ENCODE measurements around the gene TMPRSS2.

The TMPRSS2 gene

DNA sequence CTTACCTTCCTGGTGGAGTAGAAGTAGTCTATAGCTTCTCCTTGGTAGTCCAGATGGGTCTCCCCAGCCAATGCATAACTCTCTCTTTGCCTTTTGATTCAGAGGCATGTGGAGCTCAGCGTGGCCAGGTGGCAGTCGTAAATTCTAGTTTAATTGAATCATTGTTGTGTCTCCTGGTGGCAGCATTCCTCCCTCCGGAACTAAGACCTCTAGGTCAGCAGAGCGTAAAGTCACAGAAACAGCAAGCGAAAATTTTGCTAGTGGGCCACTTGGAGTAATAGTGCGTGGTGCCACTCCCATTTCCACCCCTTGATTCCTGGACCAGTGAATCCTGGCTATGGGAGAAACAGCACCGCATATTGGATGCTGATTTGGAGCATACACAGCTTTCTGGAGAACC lies 3.9 kb upstream of the TMPRSS2 start:
- Histone ChIP-seq H3K79me2 (ENCODE audit: low read length) (no peaks in the 10 kb centered on the region), H3K4me1 (ENCODE audit: low read length) (no peaks in the 10 kb centered on the region), H3F3A (ENCODE audit: insufficient read depth, low read length) (no peaks in the 10 kb centered on the region), H3K27ac (ENCODE audit: low read length) (no peak overlapping the region), H3K9me2 (replicated peaks; ENCODE audit: insufficient read depth, low read length) (no peaks in the 10 kb centered on the region), H3K27me3 (replicated peaks; ENCODE audit: insufficient read depth, low read length) (peaks cover 22% of the 10 kb centered on the region), H3K9me3 (replicated peaks; ENCODE audit: insufficient read depth, low read length) (no peaks in the 10 kb centered on the region), H3K4me3 (ENCODE audit: low read length) (no peak overlapping the region), H4K20me1 (ENCODE audit: insufficient read depth, low read length) (no peaks in the 10 kb centered on the region), H2AFZ (ENCODE audit: low read length) (no peak overlapping the region), H3K9ac (ENCODE audit: low read length) (no peak overlapping the region), H3K4me2 (ENCODE audit: low read depth, low read length) (no peak overlapping the region), H3K36me3 (replicated peaks; ENCODE audit: insufficient read depth, low read length) (no peaks in the 10 kb centered on the region)
- DNase-seq, result no peak
- TF ChIP-seq EZH2 (optimal IDR thresholded peaks at IDR 0.05; ENCODE audit: low read depth, low read length), result no peak
- no peak for TF ChIP-seq EZH2phosphoT487 (IDR thresholded peaks at IDR 0.05; ENCODE audit: low read length)
- TF ChIP-seq, protein P1, sequence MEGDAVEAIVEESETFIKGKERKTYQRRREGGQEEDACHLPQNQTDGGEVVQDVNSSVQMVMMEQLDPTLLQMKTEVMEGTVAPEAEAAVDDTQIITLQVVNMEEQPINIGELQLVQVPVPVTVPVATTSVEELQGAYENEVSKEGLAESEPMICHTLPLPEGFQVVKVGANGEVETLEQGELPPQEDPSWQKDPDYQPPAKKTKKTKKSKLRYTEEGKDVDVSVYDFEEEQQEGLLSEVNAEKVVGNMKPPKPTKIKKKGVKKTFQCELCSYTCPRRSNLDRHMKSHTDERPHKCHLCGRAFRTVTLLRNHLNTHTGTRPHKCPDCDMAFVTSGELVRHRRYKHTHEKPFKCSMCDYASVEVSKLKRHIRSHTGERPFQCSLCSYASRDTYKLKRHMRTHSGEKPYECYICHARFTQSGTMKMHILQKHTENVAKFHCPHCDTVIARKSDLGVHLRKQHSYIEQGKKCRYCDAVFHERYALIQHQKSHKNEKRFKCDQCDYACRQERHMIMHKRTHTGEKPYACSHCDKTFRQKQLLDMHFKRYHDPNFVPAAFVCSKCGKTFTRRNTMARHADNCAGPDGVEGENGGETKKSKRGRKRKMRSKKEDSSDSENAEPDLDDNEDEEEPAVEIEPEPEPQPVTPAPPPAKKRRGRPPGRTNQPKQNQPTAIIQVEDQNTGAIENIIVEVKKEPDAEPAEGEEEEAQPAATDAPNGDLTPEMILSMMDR (IDR thresholded peaks at IDR 0.05; ENCODE audit: low read length), result no peak

DNA sequence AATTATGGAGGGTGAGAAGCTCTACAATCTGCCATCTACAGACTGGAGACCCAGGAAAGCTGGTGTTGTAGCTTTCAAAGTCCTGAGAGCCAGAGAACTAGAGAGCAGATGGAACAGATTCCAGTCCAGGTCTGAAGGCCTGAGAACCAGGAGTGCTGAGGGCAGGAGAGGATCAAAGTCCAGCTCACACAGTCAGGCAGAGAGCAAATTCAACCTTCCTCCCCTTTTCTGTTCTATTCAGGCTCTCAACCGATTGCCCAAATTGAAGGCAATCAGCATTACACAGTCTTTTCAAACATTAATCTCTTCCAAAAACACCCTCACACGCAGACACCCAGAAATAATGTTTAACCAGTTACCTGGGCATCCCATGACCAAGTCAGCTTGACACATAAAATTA lies 2.5 kb upstream of the TMPRSS2 start:
- Histone ChIP-seq H4K20me1 (ENCODE audit: insufficient read depth, low read length) (no peaks in the 10 kb centered on the region), H3K4me1 (ENCODE audit: low read length) (no peaks in the 10 kb centered on the region), H3K36me3 (replicated peaks; ENCODE audit: insufficient read depth, low read length) (no peaks in the 10 kb centered on the region), H3K9me3 (replicated peaks; ENCODE audit: insufficient read depth, low read length) (no peaks in the 10 kb centered on the region), H3K9me2 (replicated peaks; ENCODE audit: insufficient read depth, low read length) (no peaks in the 10 kb centered on the region), H3K9ac (ENCODE audit: low read length) (no peak overlapping the region), H3F3A (ENCODE audit: insufficient read depth, low read length) (no peaks in the 10 kb centered on the region), H3K79me2 (ENCODE audit: low read length) (no peaks in the 10 kb centered on the region), H3K27ac (ENCODE audit: low read length) (no peak overlapping the region), H3K27me3 (replicated peaks; ENCODE audit: insufficient read depth, low read length) (peaks cover 35% of the 10 kb centered on the region), H2AFZ (ENCODE audit: low read length) (no peak overlapping the region), H3K4me3 (ENCODE audit: low read length) (no peak overlapping the region), H3K4me2 (ENCODE audit: low read depth, low read length) (no peak overlapping the region)
- TF ChIP-seq EZH2phosphoT487 (IDR thresholded peaks at IDR 0.05; ENCODE audit: low read length), result no peak
- TF ChIP-seq, protein P1 (IDR thresholded peaks at IDR 0.05; ENCODE audit: low read length), result no peak
- no peak for TF ChIP-seq EZH2 (optimal IDR thresholded peaks at IDR 0.05; ENCODE audit: low read depth, low read length)
- no peak for DNase-seq

DNA sequence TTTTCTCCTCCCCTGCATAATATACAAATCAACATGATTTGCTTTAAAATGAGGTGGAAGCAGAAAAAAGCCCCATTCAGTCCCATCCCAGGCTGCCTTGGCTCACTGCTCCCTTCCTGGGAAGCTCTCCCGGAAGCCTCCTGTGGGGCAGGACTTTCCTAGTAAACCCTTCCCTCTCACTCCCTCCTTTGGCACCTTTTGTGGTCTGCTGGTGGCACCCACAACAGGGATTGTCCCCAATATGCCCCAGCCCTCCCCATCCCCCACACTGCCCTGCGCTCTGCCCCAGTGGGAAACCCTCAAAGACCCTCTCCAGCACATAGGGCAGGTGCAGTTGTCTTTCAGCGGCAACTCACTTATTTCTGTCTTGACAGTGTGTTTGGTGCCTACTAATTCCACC lies 1.8 kb upstream of the TMPRSS2 start:
- Histone ChIP-seq H3K79me2 (ENCODE audit: low read length) (no peaks in the 10 kb centered on the region), H3K36me3 (replicated peaks; ENCODE audit: insufficient read depth, low read length) (no peaks in the 10 kb centered on the region), H3K9ac (ENCODE audit: low read length) (no peak overlapping the region), H3K27me3 (replicated peaks; ENCODE audit: insufficient read depth, low read length) (peaks cover 41% of the 10 kb centered on the region), H3K4me3 (ENCODE audit: low read length) (no peak overlapping the region), H3F3A (ENCODE audit: insufficient read depth, low read length) (no peaks in the 10 kb centered on the region), H3K27ac (ENCODE audit: low read length) (no peak overlapping the region), H3K4me2 (ENCODE audit: low read depth, low read length) (no peak overlapping the region), H4K20me1 (ENCODE audit: insufficient read depth, low read length) (no peaks in the 10 kb centered on the region), H3K9me3 (replicated peaks; ENCODE audit: insufficient read depth, low read length) (no peaks in the 10 kb centered on the region), H3K9me2 (replicated peaks; ENCODE audit: insufficient read depth, low read length) (no peaks in the 10 kb centered on the region), H3K4me1 (ENCODE audit: low read length) (no peaks in the 10 kb centered on the region), H2AFZ (ENCODE audit: low read length) (no peak overlapping the region)
- TF ChIP-seq, protein P1 (IDR thresholded peaks at IDR 0.05; ENCODE audit: low read length), result no peak
- no peak for TF ChIP-seq EZH2phosphoT487 (IDR thresholded peaks at IDR 0.05; ENCODE audit: low read length)
- no peak for TF ChIP-seq EZH2 (optimal IDR thresholded peaks at IDR 0.05; ENCODE audit: low read depth, low read length)
- DNase-seq, result no peak

Data from MM.1S (cell line).